Measurements from ENCODE around the gene NOTCH1.

The NOTCH1 gene

DNA sequence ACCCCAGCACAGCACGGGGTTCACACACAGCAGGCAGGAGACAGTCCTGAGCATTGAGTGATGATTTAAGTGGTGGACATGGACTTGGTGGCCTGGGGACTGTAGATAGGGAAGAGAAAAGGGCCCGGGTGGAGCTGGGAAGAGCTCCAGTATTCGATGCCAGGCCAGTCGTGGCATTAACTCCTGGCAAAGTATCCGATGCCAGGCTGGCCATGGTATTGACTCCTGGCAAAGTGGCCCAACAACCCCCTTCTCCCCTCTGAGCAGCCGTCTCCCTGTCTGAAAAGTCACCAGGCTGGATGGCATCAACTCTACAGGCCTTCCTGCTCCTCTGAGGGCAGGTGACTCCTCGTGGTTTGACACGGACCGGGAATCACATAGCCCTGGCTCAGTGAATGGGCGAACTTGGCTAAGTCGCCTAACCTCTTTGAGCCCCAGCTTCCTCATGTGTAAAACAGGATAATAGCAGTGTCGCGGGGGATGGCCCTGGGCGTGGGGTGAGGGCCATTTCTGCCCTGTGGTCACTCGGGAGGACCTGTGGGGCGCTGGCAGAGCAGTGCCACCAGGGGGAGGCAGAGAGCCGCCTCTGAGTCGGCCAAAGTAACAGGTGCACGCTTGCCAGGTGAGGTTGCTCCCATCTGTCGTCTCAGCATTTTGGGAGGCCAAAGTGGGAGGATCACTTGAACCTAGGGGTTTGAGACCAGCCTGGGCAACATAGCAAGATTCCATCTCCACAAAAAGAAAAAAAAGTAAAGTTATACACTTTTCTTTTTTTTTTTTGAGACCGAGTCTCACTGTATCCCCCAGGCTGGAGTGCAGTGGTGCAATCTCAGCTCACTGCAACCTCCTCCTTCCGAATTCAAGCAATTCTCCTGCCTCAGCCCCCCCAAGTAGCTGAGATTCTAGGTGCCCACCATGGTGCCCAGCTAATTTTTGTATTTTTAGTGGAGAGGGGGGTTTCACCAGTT is 57.3 kb downstream of the NOTCH1 start:
- TF ChIP-seq, protein P1, sequence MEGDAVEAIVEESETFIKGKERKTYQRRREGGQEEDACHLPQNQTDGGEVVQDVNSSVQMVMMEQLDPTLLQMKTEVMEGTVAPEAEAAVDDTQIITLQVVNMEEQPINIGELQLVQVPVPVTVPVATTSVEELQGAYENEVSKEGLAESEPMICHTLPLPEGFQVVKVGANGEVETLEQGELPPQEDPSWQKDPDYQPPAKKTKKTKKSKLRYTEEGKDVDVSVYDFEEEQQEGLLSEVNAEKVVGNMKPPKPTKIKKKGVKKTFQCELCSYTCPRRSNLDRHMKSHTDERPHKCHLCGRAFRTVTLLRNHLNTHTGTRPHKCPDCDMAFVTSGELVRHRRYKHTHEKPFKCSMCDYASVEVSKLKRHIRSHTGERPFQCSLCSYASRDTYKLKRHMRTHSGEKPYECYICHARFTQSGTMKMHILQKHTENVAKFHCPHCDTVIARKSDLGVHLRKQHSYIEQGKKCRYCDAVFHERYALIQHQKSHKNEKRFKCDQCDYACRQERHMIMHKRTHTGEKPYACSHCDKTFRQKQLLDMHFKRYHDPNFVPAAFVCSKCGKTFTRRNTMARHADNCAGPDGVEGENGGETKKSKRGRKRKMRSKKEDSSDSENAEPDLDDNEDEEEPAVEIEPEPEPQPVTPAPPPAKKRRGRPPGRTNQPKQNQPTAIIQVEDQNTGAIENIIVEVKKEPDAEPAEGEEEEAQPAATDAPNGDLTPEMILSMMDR (IDR thresholded peaks at IDR 0.05; ENCODE audit: extremely low read depth, insufficient read depth, missing control alignments) = peak; percentile 98
- in situ Hi-C loops (cut with MboI; ENCODE audit: low pct_unique_long_range_greater_than_20kb, low sequenced_read_pairs, unreplicated experiment) = no loop called here
- DNase-seq (ENCODE audit: low spot score) = peak; percentile 77

DNA sequence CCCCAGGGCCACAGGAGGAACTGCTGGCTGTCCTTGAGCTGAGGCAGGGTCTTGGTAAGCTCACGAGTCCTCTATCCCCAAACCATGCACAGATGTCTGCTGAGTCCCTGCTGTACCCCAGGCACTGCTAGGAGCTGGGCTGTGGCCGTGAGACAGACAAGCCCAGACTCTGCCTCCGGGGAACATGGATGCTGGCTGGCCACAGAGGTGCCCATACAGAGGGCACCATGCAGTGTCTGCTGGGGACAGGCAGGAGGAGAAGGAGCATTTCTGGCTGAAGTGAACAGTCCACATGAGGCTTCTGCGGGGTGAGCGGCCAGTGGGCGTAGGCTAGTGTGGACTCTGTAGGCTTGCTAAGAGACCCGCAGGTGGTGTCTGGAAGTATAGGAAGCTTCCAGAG is 58.2 kb downstream of the NOTCH1 start:
- TF ChIP-seq, protein P1 (IDR thresholded peaks at IDR 0.05; ENCODE audit: extremely low read depth, insufficient read depth, missing control alignments) = no peak
- DNase-seq (ENCODE audit: low spot score) = no peak
- in situ Hi-C loops (cut with MboI; ENCODE audit: low pct_unique_long_range_greater_than_20kb, low sequenced_read_pairs, unreplicated experiment) = no loop called here

DNA sequence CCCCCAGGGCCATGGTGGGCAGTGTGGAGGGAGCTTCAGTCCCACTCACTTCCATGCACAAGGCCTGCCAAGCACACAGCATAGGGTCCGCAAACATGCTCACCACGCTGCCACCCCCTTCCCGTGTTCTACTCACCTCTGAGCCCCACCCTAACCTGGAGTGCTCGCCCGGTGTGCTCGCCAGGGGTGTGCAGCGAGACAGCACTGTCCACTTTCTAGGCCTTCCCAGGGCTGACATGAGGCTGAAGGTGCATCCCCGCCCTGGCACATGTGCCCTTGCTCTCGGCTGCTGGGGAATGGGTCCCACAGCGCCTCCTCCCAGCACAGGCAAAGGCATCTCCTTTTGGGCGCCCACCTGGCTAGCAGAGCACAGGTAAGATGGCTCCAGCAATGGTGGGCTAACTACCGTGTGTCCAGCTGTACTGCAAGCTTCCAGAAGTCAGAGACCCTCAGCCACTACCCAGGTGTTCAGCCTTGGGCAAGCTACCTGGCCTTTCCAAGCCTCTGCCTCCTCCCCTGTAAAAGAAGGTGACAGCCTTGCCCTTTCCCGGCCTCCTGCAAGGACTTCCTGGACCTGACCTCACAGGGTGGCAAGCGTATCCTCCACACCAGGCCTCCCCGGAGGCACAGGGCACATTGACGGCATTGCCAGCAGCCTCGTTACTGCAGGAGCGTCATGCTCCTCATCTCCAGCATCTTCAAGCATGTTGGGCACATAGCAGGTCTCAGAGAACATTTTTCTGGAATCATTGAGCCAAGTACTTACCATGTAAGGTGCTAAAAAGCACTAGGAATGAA is 58.8 kb downstream of the NOTCH1 start:
- TF ChIP-seq, protein P1 (IDR thresholded peaks at IDR 0.05; ENCODE audit: extremely low read depth, insufficient read depth, missing control alignments) = no peak
- in situ Hi-C loops (cut with MboI; ENCODE audit: low pct_unique_long_range_greater_than_20kb, low sequenced_read_pairs, unreplicated experiment) = no loop called here
- DNase-seq (ENCODE audit: low spot score) = no peak

DNA sequence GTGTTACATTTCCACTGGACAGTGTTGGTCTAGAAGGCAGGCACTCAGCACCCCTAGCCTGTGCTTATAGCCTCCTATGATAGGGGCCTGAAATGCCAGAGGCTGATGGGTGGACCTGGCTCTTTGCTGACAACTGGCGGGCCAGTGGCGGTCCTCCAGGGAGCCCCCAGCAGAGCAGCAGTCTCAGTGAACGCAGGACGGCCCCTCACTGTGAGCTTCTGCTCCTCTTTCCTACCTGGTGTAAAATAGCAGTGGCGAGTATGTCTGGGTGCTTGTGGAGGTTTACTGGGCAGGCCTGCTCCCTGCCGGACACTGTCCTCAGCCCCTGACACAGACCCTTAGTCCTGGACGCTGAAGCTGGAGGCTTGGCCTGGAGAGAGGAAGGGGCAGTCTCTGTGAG is 59.7 kb downstream of the NOTCH1 start:
- in situ Hi-C loops (cut with MboI; ENCODE audit: low pct_unique_long_range_greater_than_20kb, low sequenced_read_pairs, unreplicated experiment) = no loop called here
- TF ChIP-seq, protein P1 (IDR thresholded peaks at IDR 0.05; ENCODE audit: extremely low read depth, insufficient read depth, missing control alignments) = no peak
- no peak for DNase-seq (ENCODE audit: low spot score)

DNA sequence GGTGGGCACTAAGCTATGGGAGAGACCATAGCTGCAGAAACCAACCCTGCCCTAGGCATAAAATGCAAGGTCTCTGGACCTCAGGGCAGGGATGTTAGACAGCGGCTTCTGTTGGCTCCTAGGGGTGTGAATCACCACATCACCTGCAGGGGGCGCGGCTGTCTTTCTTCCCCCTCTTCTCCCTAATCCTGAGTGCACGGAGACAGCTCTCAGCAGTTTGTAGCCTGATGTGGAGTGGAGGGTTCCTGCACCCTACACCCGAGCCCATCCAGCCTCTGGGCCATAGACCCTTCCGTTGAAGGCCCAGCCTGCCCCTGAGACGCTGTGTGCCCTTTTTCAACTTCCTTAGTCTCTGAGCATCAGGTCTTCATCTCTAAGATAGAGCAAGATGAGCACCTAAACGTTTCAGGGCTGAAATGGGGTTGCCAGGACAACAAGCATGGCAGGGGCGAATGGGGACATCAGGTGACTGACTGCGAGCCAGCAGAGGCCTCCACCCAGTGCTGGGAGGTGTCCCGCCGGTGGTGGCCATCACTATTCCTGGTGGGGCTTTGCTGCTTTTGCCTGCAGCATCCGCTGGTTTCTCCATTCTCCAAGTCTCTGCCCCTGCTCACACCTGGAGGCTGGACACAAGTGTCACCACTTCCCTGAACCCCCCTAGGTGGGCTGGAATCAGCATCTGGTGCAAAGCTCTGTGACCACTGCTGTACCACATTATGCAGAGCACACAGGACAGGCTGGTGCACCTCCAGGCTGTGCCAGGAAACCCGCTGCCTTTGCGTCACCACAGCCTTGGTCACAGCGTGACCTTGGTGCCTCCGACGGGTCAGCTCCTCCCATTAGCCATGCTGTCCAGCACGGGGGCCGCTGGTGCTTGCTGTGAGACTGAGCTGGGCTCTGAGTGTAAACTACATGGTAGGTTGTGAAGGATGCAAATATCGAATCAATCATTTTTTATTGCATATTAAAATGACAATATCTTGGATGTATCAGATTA is 60.5 kb downstream of the NOTCH1 start:
- in situ Hi-C loops (cut with MboI; ENCODE audit: low pct_unique_long_range_greater_than_20kb, low sequenced_read_pairs, unreplicated experiment) = no loop called here
- peak; percentile 82 for DNase-seq (ENCODE audit: low spot score)
- TF ChIP-seq, protein P1 (IDR thresholded peaks at IDR 0.05; ENCODE audit: extremely low read depth, insufficient read depth, missing control alignments) = peak; percentile 88

All from GM13977 (cell line).